Measurements from ENCODE around the gene KDM6B. TPM values are rescaled to one million over a fixed set of nuclear protein-coding genes. Genes with fewer than 3 reads are reported as not detected.
A peak's percentile ranks its signal among the peaks of the same experiment; 100 is the strongest.

Gene KDM6B
- total and polyA plus RNA-seq, 7 donors, result 2.8 to 26.0 (median 15.2) TPM

DNA sequence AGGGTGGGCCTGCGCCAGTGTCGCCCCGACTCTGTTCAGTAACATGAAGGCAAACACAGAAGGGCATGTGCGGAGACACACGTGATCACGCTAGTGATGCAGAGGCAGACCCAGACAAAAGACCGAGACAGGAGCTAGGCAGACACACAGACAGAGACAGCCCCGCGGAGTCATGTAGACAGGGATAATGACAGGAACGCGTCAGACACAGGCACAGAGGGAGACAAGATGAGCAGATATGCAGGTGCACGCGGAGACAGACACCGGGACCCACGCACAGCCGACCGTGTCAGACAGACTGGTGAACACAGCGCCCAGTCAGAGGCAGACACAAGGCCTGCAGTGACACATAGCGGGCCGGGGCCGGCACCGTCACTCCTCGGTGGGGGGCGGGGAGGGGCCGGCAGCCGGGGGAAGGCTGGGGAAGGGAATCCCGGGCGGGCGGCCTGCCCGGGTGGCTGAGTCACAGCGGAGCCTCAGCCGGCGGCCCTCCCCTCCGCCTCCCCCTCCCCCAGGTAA is 7.4 kb downstream of the KDM6B start:
- intact Hi-C loops (cut with DNase I), result loop anchor here (5.0 to 10.0 kb wide), 2 partner anchors 217 to 359 kb away; partner anchors contain the start of genes POLR2A (in 1 of the 2), SAT2 (in 1 of the 2) and SLC35G6 (in 1 of the 2)
- Histone ChIP-seq H3K27me3 (ENCODE audit: insufficient read depth in 3 of 3, low read length in 2 of 3) (no peaks in the 10 kb centered on the region), H3K36me3 (ENCODE audit: insufficient read depth in 1 of 2, low read depth in 1 of 2) (peaks cover 0 to 25% of the 10 kb centered on the region in 2 donors), H3K27ac (peak overlapping the region; percentile 99), H3K9me3 (no peaks in the 10 kb centered on the region), H3K4me3 (peak overlapping the region; percentile 81), H3K4me1 (peaks cover 49% of the 10 kb centered on the region)
- DNase-seq (peak; percentile 96 to 97), ATAC-seq (peak; percentile 70 to 74 (median 72))
- 2 to 7% (median 2%) methylated on average over 22 to 34 of the region's 34 CpGs for WGBS, 3 donors
- TF ChIP-seq, protein P1, sequence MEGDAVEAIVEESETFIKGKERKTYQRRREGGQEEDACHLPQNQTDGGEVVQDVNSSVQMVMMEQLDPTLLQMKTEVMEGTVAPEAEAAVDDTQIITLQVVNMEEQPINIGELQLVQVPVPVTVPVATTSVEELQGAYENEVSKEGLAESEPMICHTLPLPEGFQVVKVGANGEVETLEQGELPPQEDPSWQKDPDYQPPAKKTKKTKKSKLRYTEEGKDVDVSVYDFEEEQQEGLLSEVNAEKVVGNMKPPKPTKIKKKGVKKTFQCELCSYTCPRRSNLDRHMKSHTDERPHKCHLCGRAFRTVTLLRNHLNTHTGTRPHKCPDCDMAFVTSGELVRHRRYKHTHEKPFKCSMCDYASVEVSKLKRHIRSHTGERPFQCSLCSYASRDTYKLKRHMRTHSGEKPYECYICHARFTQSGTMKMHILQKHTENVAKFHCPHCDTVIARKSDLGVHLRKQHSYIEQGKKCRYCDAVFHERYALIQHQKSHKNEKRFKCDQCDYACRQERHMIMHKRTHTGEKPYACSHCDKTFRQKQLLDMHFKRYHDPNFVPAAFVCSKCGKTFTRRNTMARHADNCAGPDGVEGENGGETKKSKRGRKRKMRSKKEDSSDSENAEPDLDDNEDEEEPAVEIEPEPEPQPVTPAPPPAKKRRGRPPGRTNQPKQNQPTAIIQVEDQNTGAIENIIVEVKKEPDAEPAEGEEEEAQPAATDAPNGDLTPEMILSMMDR (IDR thresholded peaks at IDR 0.05), result no peak

DNA sequence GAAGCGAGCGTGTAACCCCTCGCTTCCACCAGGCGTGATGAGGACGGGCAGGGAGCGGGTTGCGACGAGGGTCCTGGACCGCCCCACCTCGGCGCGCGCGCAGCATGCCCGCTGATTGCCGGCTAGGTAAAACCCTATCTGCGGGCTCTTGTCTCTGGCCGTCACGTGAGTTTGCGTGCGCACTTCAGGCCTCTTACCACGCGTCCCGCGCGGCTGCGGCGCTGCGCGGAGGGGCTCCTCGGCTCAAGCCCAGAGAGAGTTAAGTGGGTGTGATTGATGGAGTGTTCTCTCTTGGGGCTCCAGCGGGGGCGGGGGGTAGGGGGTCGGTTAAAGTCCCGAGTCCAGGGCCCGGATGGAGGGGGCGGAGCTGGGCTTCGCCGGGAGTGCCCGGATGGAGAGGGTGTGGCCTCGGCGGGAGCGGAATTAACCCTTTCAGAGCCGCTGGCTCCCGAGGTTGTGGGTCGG is 7.9 kb downstream of the KDM6B start:
- Histone ChIP-seq H3K4me1 (peaks cover 49% of the 10 kb centered on the region), H3K27ac (peak overlapping the region; percentile 99), H3K27me3 (ENCODE audit: insufficient read depth in 3 of 3, low read length in 2 of 3) (no peaks in the 10 kb centered on the region), H3K4me3 (peak overlapping the region; percentile 81), H3K36me3 (ENCODE audit: insufficient read depth in 1 of 2, low read depth in 1 of 2) (peaks cover 0 to 29% of the 10 kb centered on the region in 2 donors), H3K9me3 (no peaks in the 10 kb centered on the region)
- intact Hi-C loops (cut with DNase I), result loop anchor here (5.0 to 10.0 kb wide), 2 partner anchors 217 to 360 kb away; partner anchors contain the start of genes POLR2A (in 1 of the 2), SAT2 (in 1 of the 2) and SLC35G6 (in 1 of the 2)
- peak; percentile 93 to 96 for DNase-seq
- ATAC-seq, result peak; percentile 72 to 78 (median 76)
- TF ChIP-seq, protein P1 (IDR thresholded peaks at IDR 0.05), result no peak
- 0 to 1% (median 0%) methylated on average over 27 to 46 of the region's 46 CpGs for WGBS, 3 donors

DNA sequence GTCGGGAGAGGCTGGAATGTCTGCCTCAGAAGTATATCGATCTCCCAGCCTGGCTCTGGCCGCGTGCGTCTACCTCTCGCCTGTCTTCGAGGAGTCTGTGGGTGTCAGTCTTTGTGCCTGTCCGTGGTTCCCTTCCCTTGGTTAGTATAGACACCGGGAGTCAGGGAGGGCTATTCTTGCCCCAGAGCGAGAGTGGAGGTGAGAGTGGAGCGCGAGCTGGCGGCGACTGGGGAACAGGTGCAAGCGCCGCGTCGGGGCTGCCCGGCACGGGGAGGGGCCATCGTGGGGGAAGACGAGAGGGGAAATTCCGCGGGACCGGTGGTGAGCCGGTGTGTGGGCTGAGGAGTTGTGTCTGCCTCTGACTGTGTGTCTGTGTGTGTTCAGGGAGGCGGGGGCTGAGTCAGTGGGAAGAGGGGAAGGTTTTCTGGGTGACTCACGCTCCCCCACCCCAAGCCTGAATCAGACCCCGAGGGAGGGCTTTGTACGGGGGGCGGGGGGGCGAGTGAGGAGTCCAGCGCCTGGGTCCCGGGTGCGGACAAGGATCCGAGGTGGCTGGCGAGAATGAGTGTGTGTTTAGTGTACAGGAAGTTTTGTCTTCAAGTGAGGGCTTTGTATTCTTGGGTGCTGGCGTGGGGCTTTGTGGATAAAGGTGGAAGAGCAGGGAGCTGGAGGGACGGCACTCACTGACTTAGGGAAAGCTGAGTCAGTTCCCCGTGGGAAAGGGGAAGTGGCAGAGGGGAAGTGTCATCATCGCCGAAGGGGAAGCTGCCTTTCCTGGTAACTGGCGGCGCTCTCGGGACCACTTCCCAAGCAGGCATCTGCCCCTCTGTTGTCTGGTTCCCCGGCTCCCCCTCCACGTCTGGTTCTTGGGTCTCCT is 8.6 kb downstream of the KDM6B start:
- peak overlapping the region; percentile 81 for H3K4me3 ChIP-seq
- H3K4me1 ChIP-seq, result peaks cover 45% of the 10 kb centered on the region
- 0 to 1% (median 0%) methylated on average over 46 to 47 of the region's 47 CpGs for WGBS, 3 donors
- TF ChIP-seq, protein P1 (IDR thresholded peaks at IDR 0.05), result no peak
- intact Hi-C loops (cut with DNase I), result loop anchor here (1.0 to 10.0 kb wide), 3 partner anchors 15 to 360 kb away; partner anchors contain the start of genes NAA38 (in 1 of the 2), POLR2A (in 1 of the 2), SAT2 (in 1 of the 2) and SLC35G6 (in 1 of the 2)
- peak; percentile 86 to 88 for DNase-seq
- peak overlapping the region; percentile 99 for H3K27ac ChIP-seq
- peak; percentile 36 to 47 (median 38) for ATAC-seq
- H3K27me3 ChIP-seq (ENCODE audit: insufficient read depth in 3 of 3, low read length in 2 of 3), result no peaks in the 10 kb centered on the region
- peaks cover 0 to 34% of the 10 kb centered on the region in 2 donors for H3K36me3 ChIP-seq (ENCODE audit: insufficient read depth in 1 of 2, low read depth in 1 of 2)
- H3K9me3 ChIP-seq, result no peaks in the 10 kb centered on the region

DNA sequence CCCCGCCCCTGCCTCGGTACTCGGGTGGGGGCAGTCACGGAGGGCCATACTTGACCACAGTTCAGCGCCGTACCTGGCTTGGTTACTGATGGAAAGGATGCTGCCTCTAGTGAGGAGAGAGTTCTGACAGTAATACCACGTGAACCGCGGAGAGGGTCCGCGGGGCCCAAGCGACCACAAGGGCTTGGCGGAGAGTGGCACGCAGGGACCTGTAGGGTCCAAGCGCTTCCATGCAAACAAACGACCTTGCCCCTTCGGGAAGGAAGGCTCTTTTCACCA is 9.2 kb downstream of the KDM6B start:
- Histone ChIP-seq H3K27ac (peak overlapping the region; percentile 99), H3K9me3 (no peaks in the 10 kb centered on the region), H3K4me1 (peaks cover 43% of the 10 kb centered on the region), H3K36me3 (ENCODE audit: insufficient read depth in 1 of 2, low read depth in 1 of 2) (peaks cover 2 to 40% of the 10 kb centered on the region in 2 donors), H3K4me3 (peak overlapping the region; percentile 81), H3K27me3 (ENCODE audit: insufficient read depth in 3 of 3, low read length in 2 of 3) (no peaks in the 10 kb centered on the region)
- 0 to 1% (median 0%) methylated on average over 17 of the region's 17 CpGs for WGBS, 3 donors
- ATAC-seq (no peak), DNase-seq (no peak)
- intact Hi-C loops (cut with DNase I), result loop anchor here (1.0 to 10.0 kb wide), 3 partner anchors 14 to 361 kb away; partner anchors contain the start of genes NAA38 (in 1 of the 2), POLR2A (in 1 of the 2), SAT2 (in 1 of the 2) and SLC35G6 (in 1 of the 2)
- TF ChIP-seq, protein P1 (IDR thresholded peaks at IDR 0.05), result no peak
